HepG2 (cell line): ENCODE data around the gene FBXL4.

ENCODE experiments used
- CTCF ChIP-seq: sonication (generic); formaldehyde crosslinking; IDR thresholded peaks from 2 replicates; pipeline ENCODE4 v1.5.0; 2020; ENCODE audit warnings: mild to moderate bottlenecking, missing genetic modification reagents, moderate library complexity
- TAF15 ChIP-seq: fragments of 200-400 bp; formaldehyde crosslinking; IDR thresholded peaks from one replicate; pipeline ENCODE4 v1.6.1; 2018; ENCODE audit warnings: mild to moderate bottlenecking, low read depth, low read length; ENCODE audit not compliant: poor library complexity, severe bottlenecking
- UBTF ChIP-seq: sonication (generic); formaldehyde crosslinking; IDR thresholded peaks from 2 replicates; pipeline ENCODE4 v1.4.0; 2020; ENCODE audit warnings: mild to moderate bottlenecking, missing genetic modification reagents
- ZKSCAN5 ChIP-seq: sonication (generic); formaldehyde crosslinking; IDR thresholded peaks from 2 replicates; pipeline ENCODE4 v1.5.1; 2020; ENCODE audit warnings: mild to moderate bottlenecking, missing genetic modification reagents

- no peak for TF ChIP-seq CTCF (CRISPR knock-in tag)
- TF ChIP-seq ZKSCAN5 (CRISPR knock-in tag) = no peak
- TF ChIP-seq TAF15 = no peak
- no peak for TF ChIP-seq UBTF
These were observed 83.2 kb downstream of the FBXL4 start for GRCh38 chr6:98864497-98864896.
